Fibroblast of lung (primary cell): Measurements from ENCODE around the gene TBX4.

Experiments
- EZH2 ChIP-seq: IDR thresholded peaks from 2 replicates; pipeline ENCODE4 v1.5.1; 2012; ENCODE audit warnings: low read length, control low read depth, mild to moderate bottlenecking; ENCODE audit errors: missing control alignments
- TF ChIP-seq, protein P1 (sequence below), 2 donors: IDR thresholded peaks in 1 of 2; conservative IDR thresholded peaks in 1 of 2; 1 replicate in 1 of 2; 2 replicates in 1 of 2; pipeline ENCODE4 v1.5.1; 2011 to 2012; ENCODE audit warnings: low read length in 2 of 2, control low read depth in 1 of 2, inconsistent platforms in 1 of 2, low read depth in 1 of 2, mild to moderate bottlenecking in 1 of 2

DNA sequence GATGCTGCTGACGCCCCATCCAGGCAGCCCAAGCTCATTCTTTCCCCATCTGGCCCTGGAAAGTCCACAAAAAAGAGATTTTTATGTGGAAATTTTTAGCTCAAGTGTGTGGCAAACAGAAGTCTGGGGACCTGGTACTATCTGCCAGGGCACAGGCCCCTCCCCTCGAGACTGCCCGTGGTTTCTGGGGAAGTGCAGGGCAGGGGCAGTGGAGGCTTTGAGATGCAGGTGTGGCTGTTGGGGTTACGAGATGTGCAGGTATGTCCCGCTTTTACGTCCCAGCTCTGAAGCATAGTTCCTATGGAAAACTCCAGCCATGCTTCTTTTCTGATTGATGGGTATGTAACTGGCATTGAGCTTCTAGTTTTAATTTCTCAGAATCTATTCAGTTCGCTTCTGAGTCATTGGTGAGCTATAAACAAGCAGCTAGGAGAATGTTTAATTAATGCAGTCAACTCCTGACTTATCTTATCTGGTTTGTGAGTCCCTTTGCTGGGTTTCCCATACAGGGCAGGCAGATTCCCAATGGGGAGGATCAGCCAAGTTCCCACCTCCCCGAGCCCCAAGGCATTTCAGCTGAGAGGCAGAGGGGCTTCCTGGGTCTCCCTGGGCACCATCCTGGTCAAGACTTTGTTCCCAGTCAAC, 16.2 kb downstream of the TBX4 start:
- TF ChIP-seq, protein P1, sequence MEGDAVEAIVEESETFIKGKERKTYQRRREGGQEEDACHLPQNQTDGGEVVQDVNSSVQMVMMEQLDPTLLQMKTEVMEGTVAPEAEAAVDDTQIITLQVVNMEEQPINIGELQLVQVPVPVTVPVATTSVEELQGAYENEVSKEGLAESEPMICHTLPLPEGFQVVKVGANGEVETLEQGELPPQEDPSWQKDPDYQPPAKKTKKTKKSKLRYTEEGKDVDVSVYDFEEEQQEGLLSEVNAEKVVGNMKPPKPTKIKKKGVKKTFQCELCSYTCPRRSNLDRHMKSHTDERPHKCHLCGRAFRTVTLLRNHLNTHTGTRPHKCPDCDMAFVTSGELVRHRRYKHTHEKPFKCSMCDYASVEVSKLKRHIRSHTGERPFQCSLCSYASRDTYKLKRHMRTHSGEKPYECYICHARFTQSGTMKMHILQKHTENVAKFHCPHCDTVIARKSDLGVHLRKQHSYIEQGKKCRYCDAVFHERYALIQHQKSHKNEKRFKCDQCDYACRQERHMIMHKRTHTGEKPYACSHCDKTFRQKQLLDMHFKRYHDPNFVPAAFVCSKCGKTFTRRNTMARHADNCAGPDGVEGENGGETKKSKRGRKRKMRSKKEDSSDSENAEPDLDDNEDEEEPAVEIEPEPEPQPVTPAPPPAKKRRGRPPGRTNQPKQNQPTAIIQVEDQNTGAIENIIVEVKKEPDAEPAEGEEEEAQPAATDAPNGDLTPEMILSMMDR (conservative IDR thresholded peaks at IDR 0.05 in 1 of 2, IDR thresholded peaks at IDR 0.05 in 1 of 2; ENCODE audit: low read depth in 1 of 2, low read length in 2 of 2): no peak
- no peak for TF ChIP-seq EZH2
